CD4-positive, alpha-beta memory T cell (primary cell): ENCODE data around the gene YKT6. TPM values are rescaled to one million over a fixed set of nuclear protein-coding genes. Genes with fewer than 3 reads are reported as not detected.

Experiments used
- CTCF ChIA-PET: fragments of 350-600 bp; sonication (Branson Sonifier 250); formaldehyde crosslinking; loops from one replicate; lab custom pipeline; 2021; ENCODE audit warnings: inconsistent platforms; ENCODE audit not compliant: partially characterized antibody; lab: Charles Lee
- POLR2A ChIA-PET: fragments of 350-600 bp; sonication (Branson Sonifier 250); formaldehyde crosslinking; loops from one replicate; lab custom pipeline; 2021; ENCODE audit not compliant: partially characterized antibody; lab: Charles Lee
- DNase-seq, 5 donors: peaks; one replicate each; pipeline versions ENCODE4 v3.0.0 to v3.0.0-alpha.2; 2020 to 2022; ENCODE audit warnings: mixed read lengths in 1 of 5
- H3K27ac ChIP-seq: one replicate; pipeline ENCODE4 v1.7.0; 2013; ENCODE audit warnings: low read depth, low read length
- H3K27me3 ChIP-seq: 2 replicates; pipeline ENCODE4 v1.7.0; 2013; ENCODE audit warnings: mild to moderate bottlenecking, low read length, moderate library complexity; ENCODE audit not compliant: insufficient read depth
- H3K36me3 ChIP-seq: 2 replicates; pipeline ENCODE4 v1.7.0; 2013; ENCODE audit warnings: mild to moderate bottlenecking, low read length, moderate library complexity; ENCODE audit not compliant: insufficient read depth
- H3K4me1 ChIP-seq: 2 replicates; pipeline ENCODE4 v1.7.0; 2013; ENCODE audit warnings: mild to moderate bottlenecking, low read length, moderate library complexity; ENCODE audit not compliant: insufficient read depth
- H3K4me3 ChIP-seq, 2 donors: one replicate each; pipeline ENCODE4 v1.7.0; 2013; ENCODE audit warnings: low read length in 2 of 2, mild to moderate bottlenecking in 1 of 2
- H3K9me3 ChIP-seq, 2 donors: one replicate each; pipeline ENCODE4 v1.7.0; 2013; ENCODE audit warnings: low read length in 2 of 2, control low read depth in 1 of 2; ENCODE audit not compliant: control insufficient read depth in 1 of 2
- H3K27ac Mint-ChIP-seq, 7 donors: one replicate each; pipeline ENCODE4 v1.8.0; 2020 to 2021; ENCODE audit warnings: mixed read lengths in 7 of 7, mild to moderate bottlenecking in 6 of 7, inconsistent platforms in 3 of 7, moderate library complexity in 3 of 7
- H3K27me3 Mint-ChIP-seq, 2 donors: one replicate each; pipeline ENCODE4 v1.8.0; 2020 to 2021; ENCODE audit warnings: mixed read lengths in 2 of 2
- H3K36me3 Mint-ChIP-seq, 2 donors: one replicate each; pipeline ENCODE4 v1.8.0; 2020 to 2021; ENCODE audit warnings: mixed read lengths in 2 of 2, inconsistent platforms in 1 of 2, mild to moderate bottlenecking in 1 of 2
- H3K4me1 Mint-ChIP-seq, 4 donors: one replicate each; pipeline ENCODE4 v1.8.0; 2020 to 2021; ENCODE audit warnings: mixed read lengths in 4 of 4, mild to moderate bottlenecking in 1 of 4
- H3K4me3 Mint-ChIP-seq, 8 donors: one replicate each; pipeline ENCODE4 v1.8.0; 2020 to 2021; ENCODE audit warnings: mixed read lengths in 8 of 8, mild to moderate bottlenecking in 7 of 8, moderate library complexity in 6 of 8, inconsistent platforms in 3 of 8
- H3K9me3 Mint-ChIP-seq, 8 donors: one replicate each; pipeline ENCODE4 v1.8.0; 2020 to 2021; ENCODE audit warnings: mixed read lengths in 8 of 8, mild to moderate bottlenecking in 5 of 8, inconsistent platforms in 3 of 8, moderate library complexity in 1 of 8
- intact Hi-C: fragments of 100-400 bp; cut with micrococcal nuclease; formaldehyde crosslinking; loops from one replicate; pipeline ENCODE4 v1.15.1; 2023
- polyA plus RNA-seq, 2 donors: library from polyadenylated mRNA; unstranded; fragments of 300-500 nt; fragmentation: Illumina TruSeq; gene quantifications; one replicate each; pipeline ENCODE4 v1.2.3, GENCODE V29; 2021
- total RNA-seq, 2 experiments: library from RNA; stranded (reverse); gene quantifications; one replicate each; pipeline ENCODE4 v1.2.3, GENCODE V29; 2021

The YKT6 gene
- total and polyA plus RNA-seq, 4 experiments from 2014 or later, result 41.6 to 63.2 (median 52.6) TPM

DNA sequence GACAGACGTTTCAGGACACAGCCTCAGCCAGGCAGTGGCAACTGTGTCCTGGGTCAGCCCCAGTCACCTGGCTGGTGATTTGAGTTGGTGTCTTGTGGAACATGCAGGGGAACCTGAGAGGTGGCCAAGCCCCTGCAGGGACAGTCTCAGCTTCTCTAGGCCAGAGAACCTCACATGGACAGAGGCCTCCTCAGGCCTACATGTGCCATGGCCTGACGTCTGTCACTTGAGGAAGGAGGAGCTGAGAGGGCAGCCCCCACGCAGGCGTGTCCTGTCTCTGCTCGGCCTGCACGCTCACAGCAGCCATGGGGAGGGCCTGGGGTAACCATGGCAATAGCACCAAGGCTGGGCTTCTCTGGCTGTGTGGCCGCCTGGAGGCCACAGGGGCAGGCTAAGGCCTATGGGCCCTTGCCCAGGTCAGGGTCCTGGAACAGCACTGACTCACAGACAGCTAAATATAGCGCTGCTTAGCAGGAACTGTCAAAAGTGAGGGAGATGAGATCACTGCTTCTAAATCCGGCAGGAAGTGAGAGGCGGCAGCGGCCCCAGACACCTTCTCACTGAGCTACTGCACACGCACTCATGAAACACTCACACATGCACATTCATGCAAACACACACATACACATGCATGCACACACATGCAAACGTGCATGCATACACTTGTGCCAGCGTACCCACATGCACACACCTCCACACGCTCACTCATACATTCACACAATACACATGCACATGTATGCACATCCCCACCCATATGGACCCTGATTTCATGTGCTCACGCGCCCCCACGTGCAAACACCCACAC lies 57.0 kb downstream of the YKT6 start:
- Histone ChIP-seq H3K27ac (peak overlapping the region; percentile 66), H3K4me3 (peak overlapping the region in 1 of 2 donors; percentile 12), H3K4me1 (peaks cover 28% of the 10 kb centered on the region), H3K36me3 (no peaks in the 10 kb centered on the region), H3K9me3 (no peaks in the 10 kb centered on the region), H3K27me3 (no peaks in the 10 kb centered on the region)
- ChIA-PET POLR2A (interaction anchor here (1.1 to 1.7 kb wide), 2 partner anchors 202 to 232 kb away, joined by 3 to 12 read pairs; partner anchors contain the start of gene NUDCD3), CTCF (interaction anchor here (0.8 to 2.0 kb wide), 5 partner anchors 16 to 307 kb away, joined by 3 to 8 read pairs (median 4); no protein-coding TSS in a partner anchor)
- peak; percentile 53 to 75 (median 59) for DNase-seq
- Mint-ChIP-seq H3K36me3 (no peaks in the 10 kb centered on the region), H3K27ac (peak overlapping the region; percentile 75 to 95 (median 92)), H3K9me3 (peaks cover 0 to 3% (median 0%) of the 10 kb centered on the region in 8 donors), H3K27me3 (no peaks in the 10 kb centered on the region), H3K4me3 (peak overlapping the region; percentile 9 to 87 (median 72)), H3K4me1 (peaks cover 13 to 30% (median 19%) of the 10 kb centered on the region in 4 donors)
- intact Hi-C loops, result no loop called here

DNA sequence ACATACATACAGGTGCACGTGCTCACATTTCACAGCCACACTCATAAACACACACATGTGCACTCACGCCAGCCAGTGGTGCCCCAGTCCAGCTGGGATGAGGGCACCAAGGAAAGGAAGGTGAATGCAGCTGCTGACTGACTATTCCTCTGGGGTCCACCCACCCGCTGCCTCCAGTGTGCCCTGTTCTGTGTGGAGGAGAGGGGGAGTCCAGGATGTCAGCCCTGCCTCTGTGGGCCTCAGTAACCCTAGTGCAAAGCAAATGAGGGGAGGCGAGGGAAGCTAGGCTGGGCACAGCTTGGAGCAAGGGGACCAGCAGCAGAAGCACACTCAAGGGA lies 57.6 kb downstream of the YKT6 start:
- Mint-ChIP-seq H3K36me3 (no peaks in the 10 kb centered on the region), H3K27me3 (no peaks in the 10 kb centered on the region), H3K4me1 (peaks cover 13 to 30% (median 19%) of the 10 kb centered on the region in 4 donors), H3K9me3 (peaks cover 0 to 3% (median 0%) of the 10 kb centered on the region in 8 donors), H3K27ac (peak overlapping the region; percentile 12 to 95 (median 92)), H3K4me3 (peak overlapping the region; percentile 9 to 87 (median 72))
- Histone ChIP-seq H3K27me3 (no peaks in the 10 kb centered on the region), H3K27ac (peak overlapping the region; percentile 66), H3K9me3 (no peaks in the 10 kb centered on the region), H3K4me3 (peak overlapping the region in 1 of 2 donors; percentile 5), H3K4me1 (peaks cover 28% of the 10 kb centered on the region), H3K36me3 (no peaks in the 10 kb centered on the region)
- intact Hi-C loops, result no loop called here
- ChIA-PET CTCF (interaction anchor here (0.8 to 2.0 kb wide), 3 partner anchors 16 to 307 kb away, joined by 3 to 8 read pairs (median 6); no protein-coding TSS in a partner anchor), POLR2A (interaction anchor here (1.1 to 1.7 kb wide), 2 partner anchors 202 to 232 kb away, joined by 3 to 12 read pairs; partner anchors contain the start of gene NUDCD3)
- no peak for DNase-seq

DNA sequence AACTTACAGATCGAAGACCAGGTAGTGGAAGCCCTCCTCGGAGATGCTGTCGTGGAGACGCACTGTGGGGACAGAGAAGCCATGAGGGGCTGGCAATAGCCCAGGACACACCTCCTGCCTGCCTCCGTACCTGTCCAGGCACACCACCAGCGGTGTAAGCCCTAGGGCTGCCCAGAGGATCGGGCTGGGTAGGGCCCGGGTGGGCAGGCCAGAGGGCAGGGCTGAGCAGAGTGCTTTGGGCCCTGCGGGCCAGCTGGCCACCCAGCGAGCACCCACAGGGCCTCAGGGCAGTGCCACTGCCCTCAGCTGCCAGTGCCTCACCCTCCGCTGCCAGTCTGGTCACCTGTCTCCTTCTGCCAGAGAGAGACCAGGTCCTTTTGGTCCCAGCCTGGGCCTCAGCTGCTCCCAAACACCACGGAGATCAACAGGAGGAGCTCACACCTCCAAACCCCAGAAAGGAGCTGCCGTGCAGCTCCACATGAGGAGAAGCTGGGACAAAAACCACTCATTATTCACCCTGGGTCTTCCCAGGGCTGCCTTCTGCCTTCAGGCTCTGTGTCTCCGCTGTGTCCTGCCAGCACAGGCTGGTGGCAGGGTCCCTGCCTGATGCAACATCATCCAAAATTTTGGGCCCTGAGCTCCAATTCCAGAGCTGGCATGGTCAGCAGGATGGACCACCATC lies 58.2 kb downstream of the YKT6 start:
- POLR2A ChIA-PET, result interaction anchor here (1.7 kb wide), 1 partner anchor 231 kb away, joined by 12 read pairs; the partner anchor contains the start of gene NUDCD3
- Histone ChIP-seq H3K27me3 (no peaks in the 10 kb centered on the region), H3K36me3 (no peaks in the 10 kb centered on the region), H3K27ac (no peak overlapping the region), H3K9me3 (no peaks in the 10 kb centered on the region), H3K4me3 (no peak overlapping the region), H3K4me1 (peaks cover 28% of the 10 kb centered on the region)
- CTCF ChIA-PET, result interaction anchor here (0.8 to 2.0 kb wide), 3 partner anchors 17 to 306 kb away, joined by 3 to 8 read pairs (median 6); no protein-coding TSS in a partner anchor
- no peaks in the 10 kb centered on the region for H3K27me3 Mint-ChIP-seq
- intact Hi-C loops, result no loop called here
- H3K9me3 Mint-ChIP-seq, result peaks cover 0 to 3% (median 0%) of the 10 kb centered on the region in 8 donors
- DNase-seq, result no peak
- peaks cover 13 to 30% (median 19%) of the 10 kb centered on the region in 4 donors for H3K4me1 Mint-ChIP-seq
- peak overlapping the region in 1 of 8 donors; percentile 37 for H3K4me3 Mint-ChIP-seq
- no peaks in the 10 kb centered on the region for H3K36me3 Mint-ChIP-seq
- peak overlapping the region in 3 of 7 donors; percentile 43 to 95 (median 93) for H3K27ac Mint-ChIP-seq

DNA sequence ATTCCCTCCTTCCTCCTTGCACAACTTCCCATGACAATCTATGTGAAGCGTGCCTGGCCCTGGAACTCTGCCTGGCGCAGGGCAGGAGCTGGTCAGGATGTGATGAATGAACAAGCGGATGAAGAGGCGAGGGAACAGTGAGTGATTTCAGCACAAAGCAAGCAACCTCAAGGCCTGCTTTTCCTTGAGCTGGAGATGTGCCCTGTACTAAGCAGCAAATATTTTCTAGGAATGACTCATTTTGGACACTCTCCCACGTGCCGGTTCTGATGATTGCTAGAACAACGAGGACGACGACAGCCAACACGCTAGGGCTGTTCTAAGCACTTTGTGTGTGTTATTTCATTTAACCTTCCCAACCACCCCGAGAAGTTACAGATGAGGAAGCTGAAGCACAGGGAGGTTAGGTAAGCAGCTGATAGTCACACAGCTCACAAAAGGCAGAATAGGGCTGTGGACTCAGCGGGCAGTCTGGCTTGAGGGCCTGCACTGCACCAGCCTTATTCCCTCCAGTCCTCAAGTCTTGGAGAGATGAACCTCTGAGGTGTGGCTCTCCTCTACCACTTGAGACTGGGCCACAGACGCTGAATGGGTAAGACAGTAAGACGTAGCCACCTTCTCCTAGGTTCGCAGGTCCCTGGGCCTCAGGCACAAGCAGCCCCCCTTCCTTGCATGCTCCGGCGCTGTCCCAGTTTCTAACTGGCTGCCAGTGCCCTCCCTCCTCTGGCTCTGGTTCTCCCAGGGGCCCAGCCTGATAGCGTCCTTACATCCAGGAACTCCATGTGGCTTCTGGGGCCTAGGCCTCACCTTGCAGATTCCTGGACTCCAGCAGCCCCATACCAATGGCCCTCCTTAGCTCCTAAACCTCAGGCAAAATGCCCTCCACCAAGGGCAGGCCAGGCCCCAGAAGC lies 59.0 kb downstream of the YKT6 start:
- intact Hi-C loops, result no loop called here
- H3K27me3 ChIP-seq, result no peaks in the 10 kb centered on the region
- peaks cover 28% of the 10 kb centered on the region for H3K4me1 ChIP-seq
- Mint-ChIP-seq H3K27me3 (no peaks in the 10 kb centered on the region), H3K27ac (peak overlapping the region in 2 of 7 donors; percentile 84), H3K4me1 (peaks cover 10 to 30% (median 18%) of the 10 kb centered on the region in 4 donors), H3K9me3 (no peaks in the 10 kb centered on the region), H3K36me3 (no peaks in the 10 kb centered on the region), H3K4me3 (peak overlapping the region in 2 of 8 donors; percentile 8 to 37)
- H3K36me3 ChIP-seq, result no peaks in the 10 kb centered on the region
- DNase-seq, result no peak
- no peak overlapping the region for H3K27ac ChIP-seq
- H3K4me3 ChIP-seq, result no peak overlapping the region
- POLR2A ChIA-PET, result no interaction called here
- H3K9me3 ChIP-seq, result no peaks in the 10 kb centered on the region
- CTCF ChIA-PET, result interaction anchor here (2.0 kb wide), 1 partner anchor 305 kb away, joined by 8 read pairs; no protein-coding TSS in a partner anchor

DNA sequence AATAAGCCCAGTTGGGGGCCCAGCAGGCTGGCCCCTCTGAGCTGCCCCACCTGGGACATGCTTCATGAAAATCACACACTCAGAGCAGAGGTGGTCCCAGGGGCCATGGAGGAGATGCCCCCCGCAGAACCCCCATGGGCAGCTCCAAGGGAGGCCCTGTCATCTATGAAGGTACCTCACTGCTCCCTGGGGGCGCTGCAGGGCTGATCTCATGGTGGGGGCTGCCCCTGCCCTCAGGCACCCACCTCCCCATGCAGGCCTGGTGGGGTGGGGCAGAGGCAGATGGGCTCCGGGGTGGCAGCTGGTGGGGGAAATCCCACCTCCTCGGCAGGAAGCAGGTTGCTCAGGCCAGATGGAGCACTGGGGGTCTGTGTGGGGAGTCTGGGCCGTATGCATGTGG lies 60.5 kb downstream of the YKT6 start:
- no peaks in the 10 kb centered on the region for H3K36me3 ChIP-seq
- no peak overlapping the region for H3K4me3 ChIP-seq
- ChIA-PET CTCF (no interaction called here), POLR2A (no interaction called here)
- Mint-ChIP-seq H3K9me3 (no peaks in the 10 kb centered on the region), H3K27ac (no peak overlapping the region), H3K4me3 (no peak overlapping the region), H3K36me3 (no peaks in the 10 kb centered on the region), H3K27me3 (no peaks in the 10 kb centered on the region), H3K4me1 (peaks cover 10 to 30% (median 18%) of the 10 kb centered on the region in 4 donors)
- no peaks in the 10 kb centered on the region for H3K9me3 ChIP-seq
- no peak overlapping the region for H3K27ac ChIP-seq
- no peak for DNase-seq
- no peaks in the 10 kb centered on the region for H3K27me3 ChIP-seq
- intact Hi-C loops, result no loop called here
- peaks cover 28% of the 10 kb centered on the region for H3K4me1 ChIP-seq

DNA sequence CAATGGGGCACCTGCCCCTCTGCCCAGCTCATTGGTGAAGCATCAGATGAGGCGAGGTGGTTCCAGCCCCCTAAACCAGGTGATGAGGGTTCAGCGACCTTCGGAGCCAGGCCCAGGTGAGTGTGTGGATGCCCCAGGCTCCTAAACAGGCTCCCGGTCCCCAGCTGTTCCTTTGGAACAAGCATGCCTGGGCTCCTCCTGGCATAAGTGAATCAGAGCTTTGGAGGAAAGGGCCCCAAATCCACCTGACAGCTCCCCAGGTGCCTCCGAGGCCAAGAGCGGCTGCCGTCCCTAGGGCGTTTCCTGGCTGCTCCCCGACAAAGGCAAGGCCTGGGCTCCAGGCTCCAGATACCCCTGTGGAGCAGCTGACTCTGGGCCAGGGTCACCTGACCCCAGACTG lies 61.3 kb downstream of the YKT6 start:
- Mint-ChIP-seq H3K4me1 (peaks cover 10 to 30% (median 18%) of the 10 kb centered on the region in 4 donors), H3K36me3 (no peaks in the 10 kb centered on the region), H3K4me3 (no peak overlapping the region), H3K9me3 (no peaks in the 10 kb centered on the region), H3K27me3 (no peaks in the 10 kb centered on the region), H3K27ac (no peak overlapping the region)
- no peak for DNase-seq
- intact Hi-C loops, result no loop called here
- Histone ChIP-seq H3K36me3 (no peaks in the 10 kb centered on the region), H3K27ac (no peak overlapping the region), H3K27me3 (no peaks in the 10 kb centered on the region), H3K4me1 (peaks cover 27% of the 10 kb centered on the region), H3K4me3 (no peak overlapping the region), H3K9me3 (no peaks in the 10 kb centered on the region)
- CTCF ChIA-PET, result no interaction called here
- POLR2A ChIA-PET, result no interaction called here
